GM23248 (cell line): ENCODE data around the gene PDZD11. TPM values are rescaled to one million over a fixed set of nuclear protein-coding genes. Genes with fewer than 3 reads are reported as not detected.

ENCODE experiments used
- DNase-seq: peaks from one replicate; pipeline ENCODE4 v3.0.0-alpha.2; 2015
- H2AFZ ChIP-seq: fragments of 200-600 bp; sonication (generic); 2 replicates; pipeline ENCODE4 v1.6.1; 2016; ENCODE audit warnings: antibody characterized with exemption
- H3F3A ChIP-seq: fragments of 200-600 bp; sonication (generic); 2 replicates; pipeline ENCODE4 v1.6.1; 2016; ENCODE audit warnings: mild to moderate bottlenecking, antibody characterized with exemption, mixed run types; ENCODE audit not compliant: insufficient read depth
- H3K27ac ChIP-seq: fragments of 200-600 bp; sonication (generic); 2 replicates; pipeline ENCODE4 v1.5.1; 2016; ENCODE audit warnings: mild to moderate bottlenecking
- H3K27me3 ChIP-seq: fragments of 200-600 bp; sonication (generic); replicated peaks from 2 replicates; pipeline ENCODE4 v1.6.1; 2016; ENCODE audit warnings: mild to moderate bottlenecking; ENCODE audit not compliant: insufficient read depth
- H3K36me3 ChIP-seq: fragments of 200-600 bp; sonication (generic); 2 replicates; pipeline ENCODE4 v1.6.1; 2016; ENCODE audit warnings: low read depth, mild to moderate bottlenecking
- H3K4me1 ChIP-seq: fragments of 200-600 bp; sonication (generic); 2 replicates; pipeline ENCODE4 v1.6.1; 2016; ENCODE audit warnings: mild to moderate bottlenecking; ENCODE audit not compliant: insufficient read depth
- H3K4me2 ChIP-seq: fragments of 200-600 bp; sonication (generic); one replicate; pipeline ENCODE4 v1.6.1; 2016; ENCODE audit warnings: mild to moderate bottlenecking; ENCODE audit not compliant: unreplicated experiment
- H3K4me3 ChIP-seq: fragments of 200-600 bp; sonication (generic); 2 replicates; pipeline ENCODE4 v1.5.1; 2016; ENCODE audit warnings: mild to moderate bottlenecking
- H3K79me2 ChIP-seq: fragments of 200-600 bp; sonication (generic); 2 replicates; pipeline ENCODE4 v1.6.1; 2016; ENCODE audit warnings: mild to moderate bottlenecking; ENCODE audit not compliant: insufficient read depth
- H3K9ac ChIP-seq: fragments of 200-600 bp; sonication (generic); 2 replicates; pipeline ENCODE4 v1.6.1; 2016; ENCODE audit warnings: mild to moderate bottlenecking
- H3K9me2 ChIP-seq: fragments of 200-600 bp; sonication (generic); 2 replicates; pipeline ENCODE4 v1.6.1; 2016; ENCODE audit warnings: mixed run types, mild to moderate bottlenecking, moderate library complexity; ENCODE audit not compliant: insufficient read depth
- H3K9me3 ChIP-seq: fragments of 200-600 bp; sonication (generic); one replicate; pipeline ENCODE4 v1.6.1; 2017; ENCODE audit warnings: low read depth
- H4K20me1 ChIP-seq: fragments of 200-600 bp; sonication (generic); 2 replicates; pipeline ENCODE4 v1.6.0; 2016; ENCODE audit not compliant: insufficient read depth
- EZH2 ChIP-seq: fragments of 200-600 bp; sonication (generic); IDR thresholded peaks from 2 replicates; pipeline ENCODE4 v1.6.1; 2018; ENCODE audit warnings: antibody characterized with exemption, mild to moderate bottlenecking; ENCODE audit not compliant: insufficient read depth, poor library complexity, severe bottlenecking
- EZH2phosphoT487 ChIP-seq: fragments of 200-600 bp; sonication (generic); IDR thresholded peaks from 2 replicates; pipeline ENCODE4 v1.6.1; 2018; ENCODE audit warnings: antibody characterized with exemption, moderate library complexity, mild to moderate bottlenecking, low read depth; ENCODE audit not compliant: insufficient read depth
- WGBS, 2 experiments: methylation state at CpG; one replicate each; pipeline ENCODE4 v1.1.6; 2015 to 2017; ENCODE audit warnings: low lambda C conversion rate in 2 of 2, low coverage in 1 of 2; ENCODE audit errors: missing lambda C conversion rate in 2 of 2; 5-methylcytosine and 5-hydroxymethylcytosine counted together
- in situ Hi-C: fragments of 300-500 bp; cut with MboI; formaldehyde crosslinking; loops from 2 replicates; pipeline ENCODE4 v1.15.0; 2020
- polyA plus RNA-seq: library from polyadenylated mRNA; unstranded; fragments of >200 nt; fragmentation: Nextera tagmentation; extraction: Ambion mirVana; gene quantifications from 2 replicates; pipeline ENCODE4 v1.2.1, GENCODE V29; 2016
- total RNA-seq: library from RNA; depleted of rRNA; stranded (reverse); fragments of >200 nt; shearing (Covaris generic); gene quantifications from 2 replicates; pipeline ENCODE4 v1.2.3, GENCODE V29; 2014

Gene PDZD11
- total and polyA plus RNA-seq, 2 experiments from 2014 or later, result 59.3 to 110 TPM

GRCh38 chrX:70264784-70265183, 24.9 kb downstream of the PDZD11 start:
- TF ChIP-seq EZH2, result no peak
- TF ChIP-seq EZH2phosphoT487, result no peak
- H4K20me1 ChIP-seq, result no peaks in the 10 kb centered on the region
- H3K27ac ChIP-seq, result no peak overlapping the region
- 45 to 46% methylated on average over 3 of the region's 3 CpGs for WGBS, 2 experiments
- no peaks in the 10 kb centered on the region for H3K9me2 ChIP-seq
- no peaks in the 10 kb centered on the region for H3K27me3 ChIP-seq
- no peaks in the 10 kb centered on the region for H3K79me2 ChIP-seq
- no peak for DNase-seq
- in situ Hi-C loops, result no loop called here
- H3K36me3 ChIP-seq, result no peaks in the 10 kb centered on the region
- no peak overlapping the region for H3K9ac ChIP-seq
- H3K4me3 ChIP-seq, result no peak overlapping the region
- H2AFZ ChIP-seq, result no peak overlapping the region
- H3K4me1 ChIP-seq, result no peaks in the 10 kb centered on the region
- H3K4me2 ChIP-seq, result no peak overlapping the region
- H3F3A ChIP-seq, result no peaks in the 10 kb centered on the region
- no peaks in the 10 kb centered on the region for H3K9me3 ChIP-seq

GRCh38 chrX:70262952-70263567, 26.7 kb downstream of the PDZD11 start:
- Histone ChIP-seq H3K79me2 (no peaks in the 10 kb centered on the region), H3K27me3 (no peaks in the 10 kb centered on the region), H3K9me3 (no peaks in the 10 kb centered on the region), H4K20me1 (no peaks in the 10 kb centered on the region), H3K4me2 (no peak overlapping the region), H3K36me3 (no peaks in the 10 kb centered on the region), H3K27ac (no peak overlapping the region), H3K4me3 (no peak overlapping the region), H2AFZ (no peak overlapping the region), H3K9me2 (no peaks in the 10 kb centered on the region), H3K4me1 (no peaks in the 10 kb centered on the region), H3K9ac (no peak overlapping the region), H3F3A (no peaks in the 10 kb centered on the region)
- 13 to 60% methylated on average over 2 to 7 of the region's 7 CpGs for WGBS, 2 experiments
- DNase-seq, result peak; percentile 61
- in situ Hi-C loops, result no loop called here
- TF ChIP-seq EZH2 (no peak), EZH2phosphoT487 (no peak)

- Histone ChIP-seq H3K36me3 (no peaks in the 10 kb centered on the region), H3K9me2 (no peaks in the 10 kb centered on the region), H4K20me1 (no peaks in the 10 kb centered on the region), H3K4me1 (no peaks in the 10 kb centered on the region), H3F3A (no peaks in the 10 kb centered on the region), H3K4me3 (no peak within 1 kb of the TSS), H2AFZ (no peak within 1 kb of the TSS), H3K27ac (no peak within 1 kb of the TSS), H3K4me2 (no peak within 1 kb of the TSS), H3K9ac (no peak within 1 kb of the TSS), H3K9me3 (no peaks in the 10 kb centered on the region), H3K27me3 (no peaks in the 10 kb centered on the region), H3K79me2 (no peaks in the 10 kb centered on the region)
- 70% methylated on average over 3 to 4 of the region's 4 CpGs for WGBS, 2 experiments
- in situ Hi-C loops, result no loop called here
- TF ChIP-seq EZH2, result no peak
- TF ChIP-seq EZH2phosphoT487, result no peak
- DNase-seq, result no peak
These were observed 29.6 kb downstream of the PDZD11 start, which contains the start of gene P2RY4 for GRCh38 chrX:70260104-70260503. Gene P2RY4 (minus strand): TSS chrX:70260204. CDS start chrX:70259624, 580 bp downstream.

- no peaks in the 10 kb centered on the region for H3K79me2 ChIP-seq
- TF ChIP-seq EZH2phosphoT487 (no peak), EZH2 (no peak)
- no peak overlapping the region for H3K4me3 ChIP-seq
- H3K4me2 ChIP-seq, result no peak overlapping the region
- H3K9ac ChIP-seq, result no peak overlapping the region
- 68 to 71% methylated on average over 5 of the region's 5 CpGs for WGBS, 2 experiments
- no peaks in the 10 kb centered on the region for H3K27me3 ChIP-seq
- H3K36me3 ChIP-seq, result no peaks in the 10 kb centered on the region
- H3F3A ChIP-seq, result no peaks in the 10 kb centered on the region
- no peak overlapping the region for H3K27ac ChIP-seq
- H3K9me2 ChIP-seq, result no peaks in the 10 kb centered on the region
- H3K4me1 ChIP-seq, result peaks cover 10% of the 10 kb centered on the region
- H3K9me3 ChIP-seq, result no peaks in the 10 kb centered on the region
- no peaks in the 10 kb centered on the region for H4K20me1 ChIP-seq
- in situ Hi-C loops, result no loop called here
- H2AFZ ChIP-seq, result no peak overlapping the region
- DNase-seq, result no peak
These were observed 32.1 kb downstream of the PDZD11 start for GRCh38 chrX:70257423-70258288.
